A549 (cell line): Measurements from ENCODE around the gene SYNGR2. TPM values are rescaled to one million over a fixed set of nuclear protein-coding genes. Genes with fewer than 3 reads are reported as not detected.

Source experiments
- ATAC-seq, 2 experiments: fragments of 200-7000 bp in 1 of 2; fragments of >200 bp in 1 of 2; cut with Nextera tagmentation in 1 of 2; cut with Tn5 transposase in 1 of 2; 3 replicates each; pipeline versions ENCODE4 v1.8.0 to v1.9.1; 2018 to 2020; ENCODE audit warnings: mild to moderate bottlenecking in 1 of 2, moderate library complexity in 1 of 2
- CTCF ChIA-PET: fragments of 300-600 bp; sonication (Branson Sonifier 250); formaldehyde crosslinking; extraction: SDS; loops from one replicate; lab custom pipeline; 2021; ENCODE audit warnings: antibody characterized with exemption, inconsistent platforms; lab: Yijun Ruan, JAX
- POLR2A ChIA-PET: fragments of 350-600 bp; formaldehyde crosslinking; extraction: SDS; loops from one replicate; lab custom pipeline; 2021; ENCODE audit warnings: antibody characterized with exemption, inconsistent platforms; lab: Yijun Ruan, JAX
- DNase-seq, 2 experiments: peaks; one replicate each; pipeline versions ENCODE4 v3.0.0 to v3.0.0-alpha.2; 2011 to 2016; ENCODE audit warnings: low read depth in 1 of 2, low spot score in 1 of 2
- FAIRE-seq: peaks from 2 replicates; lab custom pipeline; 2011; peaks lifted over from hg19 to GRCh38; lab: Jason Lieb, UNC
- H3K27ac ChIP-seq, 2 experiments: fragments of >200 bp; sonication (Bioruptor Twin); formaldehyde crosslinking; 3 replicates each; pipeline ENCODE4 v1.5.1; 2016 to 2017
- H3K4me1 ChIP-seq: fragments of >200 bp; sonication (Bioruptor Twin); formaldehyde crosslinking; 3 replicates; pipeline ENCODE4 v1.6.1; 2016
- H3K4me2 ChIP-seq: fragments of >200 bp; sonication (Bioruptor Twin); formaldehyde crosslinking; 3 replicates; pipeline ENCODE4 v1.6.1; 2016
- H3K4me3 ChIP-seq: fragments of >200 bp; sonication (Bioruptor Twin); formaldehyde crosslinking; 3 replicates; pipeline ENCODE4 v1.5.1; 2016
- H3K9me3 ChIP-seq: fragments of >200 bp; sonication (Bioruptor Twin); formaldehyde crosslinking; 3 replicates; pipeline ENCODE4 v1.6.1; 2016
- ATOH8 ChIP-seq: fragments of 250-450 bp; sonication (Bioruptor Pico); IDR thresholded peaks from 2 replicates; pipeline ENCODE4 v1.5.0; 2020; ENCODE audit warnings: low read depth, mild to moderate bottlenecking, moderate library complexity
- BCL3 ChIP-seq: fragments of >200 bp; sonication (Bioruptor Twin); formaldehyde crosslinking; IDR thresholded peaks from 3 replicates; pipeline ENCODE4 v1.6.1; 2016
- CEBPB ChIP-seq, 2 experiments: fragments of >200 bp in 1 of 2; sonication (Bioruptor Twin) in 1 of 2; formaldehyde crosslinking in 1 of 2; IDR thresholded peaks; 2 replicates each; pipeline ENCODE4 v1.6.1; 2012 to 2016
- CHD2 ChIP-seq: fragments of 150-350 bp; IDR thresholded peaks from 2 replicates; pipeline ENCODE4 v1.6.1; 2014; ENCODE audit warnings: low read length; ENCODE audit not compliant: partially characterized antibody
- E2F6 ChIP-seq: IDR thresholded peaks from 2 replicates; pipeline ENCODE4 v1.6.1; 2012; ENCODE audit warnings: low read depth, borderline replicate concordance
- EHF ChIP-seq: fragments of 250-450 bp; sonication (Bioruptor Pico); IDR thresholded peaks from 2 replicates; pipeline ENCODE4 v1.5.0; 2020; ENCODE audit warnings: mild to moderate bottlenecking
- ESRRA ChIP-seq: fragments of 150-350 bp; IDR thresholded peaks from 2 replicates; pipeline ENCODE4 v1.6.1; 2014; ENCODE audit warnings: mild to moderate bottlenecking, low read length, borderline replicate concordance
- HDAC2 ChIP-seq: fragments of 200-600 bp; sonication (generic); IDR thresholded peaks from 2 replicates; pipeline ENCODE4 v1.6.1; 2016
- HES2 ChIP-seq: fragments of >200 bp; sonication (Bioruptor Twin); formaldehyde crosslinking; IDR thresholded peaks from 2 replicates; pipeline ENCODE4 v1.6.1; 2016
- HOXB13 ChIP-seq: fragments of 250-450 bp; sonication (Bioruptor Pico); IDR thresholded peaks from 2 replicates; pipeline ENCODE4 v1.5.0; 2020; ENCODE audit warnings: low read depth, mild to moderate bottlenecking, moderate library complexity
- HOXB5 ChIP-seq: fragments of 250-450 bp; sonication (Bioruptor Pico); IDR thresholded peaks from 2 replicates; pipeline ENCODE4 v1.5.0; 2020; ENCODE audit warnings: mild to moderate bottlenecking, moderate library complexity
- JUN ChIP-seq, 2 experiments: fragments of >200 bp; sonication (Bioruptor Twin); formaldehyde crosslinking; IDR thresholded peaks; 2 replicates in 1 of 2; 3 replicates in 1 of 2; pipeline ENCODE4 v1.6.1; 2016 to 2017
- KDM1A ChIP-seq: fragments of 200-600 bp; sonication (generic); IDR thresholded peaks from 2 replicates; pipeline ENCODE4 v1.6.1; 2016; ENCODE audit warnings: low read depth, mild to moderate bottlenecking
- KDM5A ChIP-seq: fragments of 200-600 bp; sonication (generic); IDR thresholded peaks from 2 replicates; pipeline ENCODE4 v1.6.1; 2016; ENCODE audit warnings: antibody characterized with exemption, mild to moderate bottlenecking
- MAFK ChIP-seq: fragments of 450-650 bp; IDR thresholded peaks from 2 replicates; pipeline ENCODE4 v1.6.1; 2014; ENCODE audit not compliant: partially characterized antibody
- MAX ChIP-seq: IDR thresholded peaks from 2 replicates; pipeline ENCODE4 v1.6.1; 2012
- NR3C1 ChIP-seq: fragments of >200 bp; sonication (Bioruptor Twin); formaldehyde crosslinking; IDR thresholded peaks from 3 replicates; pipeline ENCODE4 v1.6.1; 2017
- PHF8 ChIP-seq: fragments of 200-600 bp; sonication (generic); IDR thresholded peaks from 2 replicates; pipeline ENCODE4 v1.6.1; 2016; ENCODE audit warnings: low read depth, mild to moderate bottlenecking, antibody characterized with exemption, moderate library complexity, borderline replicate concordance
- RARB ChIP-seq: fragments of 250-450 bp; sonication (Bioruptor Pico); IDR thresholded peaks from 2 replicates; pipeline ENCODE4 v1.8.0; 2021; ENCODE audit warnings: mild to moderate bottlenecking, moderate library complexity
- SMC3 ChIP-seq: fragments of >200 bp; sonication (Bioruptor Twin); formaldehyde crosslinking; IDR thresholded peaks from 3 replicates; pipeline ENCODE4 v1.6.1; 2018; ENCODE audit warnings: inconsistent platforms
- TP53 ChIP-seq: fragments of 250-450 bp; sonication (Bioruptor Pico); IDR thresholded peaks from 2 replicates; pipeline ENCODE4 v1.5.0; 2021; ENCODE audit warnings: mild to moderate bottlenecking, moderate library complexity
- ZC3H11A ChIP-seq: fragments of 450-650 bp; IDR thresholded peaks from 2 replicates; pipeline ENCODE4 v1.6.1; 2014; ENCODE audit warnings: antibody characterized with exemption, mild to moderate bottlenecking
- ZSCAN20 ChIP-seq: fragments of 250-450 bp; sonication (Bioruptor Pico); IDR thresholded peaks from 2 replicates; pipeline ENCODE4 v1.8.0; 2022; ENCODE audit warnings: mild to moderate bottlenecking, moderate library complexity
- WGBS: methylation state at CpG from one replicate; pipeline ENCODE4 v1.1.6; 2017; ENCODE audit errors: missing lambda C conversion rate; 5-methylcytosine and 5-hydroxymethylcytosine counted together
- polyA plus RNA-seq, 4 experiments: library from polyadenylated mRNA; depleted of rRNA in 3 of 4; stranded (reverse); fragments of >200 nt; fragmentation: RNase III in 1 of 4; extraction: RNeasy Plus Mini Kit Qiagen cat#74134 plus additional on column Dnase treatment in 1 of 4; gene quantifications; 2 replicates in 3 of 4; 3 replicates in 1 of 4; pipeline ENCODE4 v1.2.3, GENCODE V29; 2011 to 2017

Gene SYNGR2
- polyA plus RNA-seq, 2 of the 4 experiments (the other 2 are of a cell fraction): 102 to 113 TPM

GRCh38 chr17:78124836-78125137 lies 43.6 kb upstream of the SYNGR2 start:
- no peak for FAIRE-seq

GRCh38 chr17:78125138-78125913 lies 43.1 kb upstream of the SYNGR2 start:
- H3K9me3 ChIP-seq: no peaks in the 10 kb centered on the region
- CTCF ChIA-PET: interaction anchor here (0.6 to 13.7 kb wide), 10 partner anchors 9 to 1880 kb away, joined by 3 to 164 read pairs (median 3); no protein-coding TSS in a partner anchor
- no peak overlapping the region for H3K4me3 ChIP-seq
- WGBS: 89% methylated on average over 37 of the region's 39 CpGs
- no peak overlapping the region for H3K4me2 ChIP-seq
- POLR2A ChIA-PET: no interaction called here
- no peak for TF ChIP-seq CHD2
- no peak for TF ChIP-seq HOXB5 (CRISPR knock-in tag)
- no peak for TF ChIP-seq ATOH8 (CRISPR knock-in tag)
- TF ChIP-seq HOXB13 (CRISPR knock-in tag): no peak
- TF ChIP-seq EHF: no peak
- TF ChIP-seq RARB (CRISPR knock-in tag): no peak
- TF ChIP-seq ZC3H11A: no peak
- no peak for TF ChIP-seq PHF8
- TF ChIP-seq E2F6: no peak
- no peak for TF ChIP-seq ZSCAN20 (CRISPR knock-in tag)
- TF ChIP-seq KDM5A: no peak
- peaks cover 14% of the 10 kb centered on the region for H3K4me1 ChIP-seq
- DNase-seq (no peak), FAIRE-seq (no peak), ATAC-seq (no peak)
- no peak overlapping the region for H3K27ac ChIP-seq

More at GRCh38 chr17:78124836-78125137, 43.6 kb upstream of the SYNGR2 start:
- TF ChIP-seq SMC3 (no peak), NR3C1 (no peak), MAFK (no peak), BCL3 (no peak), HES2 (no peak), JUN (IDR thresholded peaks at IDR 0.05) (no peak), MAX (no peak), KDM5A (no peak), TP53 (CRISPR knock-in tag) (no peak), RARB (CRISPR knock-in tag) (no peak), KDM1A (no peak), ESRRA (no peak), HDAC2 (no peak), ZSCAN20 (CRISPR knock-in tag) (no peak), CEBPB (IDR thresholded peaks at IDR 0.05) (no peak)
- DNase-seq (no peak), ATAC-seq (no peak)
- POLR2A ChIA-PET: no interaction called here
- Histone ChIP-seq H3K4me3 (no peak overlapping the region), H3K9me3 (no peaks in the 10 kb centered on the region), H3K27ac (no peak overlapping the region), H3K4me2 (no peak overlapping the region), H3K4me1 (peaks cover 14% of the 10 kb centered on the region)
- WGBS: 90% methylated on average over 12 of the region's 12 CpGs
- CTCF ChIA-PET: interaction anchor here (0.6 to 13.7 kb wide), 9 partner anchors 8 to 1879 kb away, joined by 3 to 164 read pairs (median 4); no protein-coding TSS in a partner anchor
